HG02759 (cell line): ENCODE results near the gene PPL.
"Not testable (repeated sequence)": the region's sequence is repeated elsewhere in the genome, so short reads cannot be mapped to it uniquely, and the experiment has no call there.

Experiments
- ATAC-seq: cut with Tn5 transposase; IDR thresholded peaks from one replicate; pipeline ENCODE4 v1.9.1; 2021; ENCODE audit warnings: mild to moderate bottlenecking, moderate library complexity; ENCODE audit not compliant: unreplicated experiment

Gene PPL

DNA sequence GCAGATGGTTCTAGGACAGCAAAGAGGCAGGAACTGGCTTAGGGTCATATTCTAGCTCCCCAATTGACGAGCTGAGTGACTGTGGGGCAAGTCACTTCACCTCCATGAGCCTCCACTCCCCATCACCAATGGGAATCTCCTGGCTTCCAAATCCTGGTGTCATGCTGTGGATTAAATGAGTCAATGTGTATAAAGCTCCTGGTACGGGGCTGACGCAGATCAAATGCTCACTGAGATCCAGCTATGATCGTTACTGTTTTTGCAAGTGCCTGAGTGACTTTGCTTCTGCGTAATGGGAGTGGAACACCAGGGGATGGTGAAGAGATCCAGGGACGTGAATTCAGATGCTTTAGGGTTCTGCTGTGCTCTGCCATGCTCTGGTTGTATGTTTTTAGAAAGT is 23.6 kb upstream of the PPL start:
- no peak for ATAC-seq

DNA sequence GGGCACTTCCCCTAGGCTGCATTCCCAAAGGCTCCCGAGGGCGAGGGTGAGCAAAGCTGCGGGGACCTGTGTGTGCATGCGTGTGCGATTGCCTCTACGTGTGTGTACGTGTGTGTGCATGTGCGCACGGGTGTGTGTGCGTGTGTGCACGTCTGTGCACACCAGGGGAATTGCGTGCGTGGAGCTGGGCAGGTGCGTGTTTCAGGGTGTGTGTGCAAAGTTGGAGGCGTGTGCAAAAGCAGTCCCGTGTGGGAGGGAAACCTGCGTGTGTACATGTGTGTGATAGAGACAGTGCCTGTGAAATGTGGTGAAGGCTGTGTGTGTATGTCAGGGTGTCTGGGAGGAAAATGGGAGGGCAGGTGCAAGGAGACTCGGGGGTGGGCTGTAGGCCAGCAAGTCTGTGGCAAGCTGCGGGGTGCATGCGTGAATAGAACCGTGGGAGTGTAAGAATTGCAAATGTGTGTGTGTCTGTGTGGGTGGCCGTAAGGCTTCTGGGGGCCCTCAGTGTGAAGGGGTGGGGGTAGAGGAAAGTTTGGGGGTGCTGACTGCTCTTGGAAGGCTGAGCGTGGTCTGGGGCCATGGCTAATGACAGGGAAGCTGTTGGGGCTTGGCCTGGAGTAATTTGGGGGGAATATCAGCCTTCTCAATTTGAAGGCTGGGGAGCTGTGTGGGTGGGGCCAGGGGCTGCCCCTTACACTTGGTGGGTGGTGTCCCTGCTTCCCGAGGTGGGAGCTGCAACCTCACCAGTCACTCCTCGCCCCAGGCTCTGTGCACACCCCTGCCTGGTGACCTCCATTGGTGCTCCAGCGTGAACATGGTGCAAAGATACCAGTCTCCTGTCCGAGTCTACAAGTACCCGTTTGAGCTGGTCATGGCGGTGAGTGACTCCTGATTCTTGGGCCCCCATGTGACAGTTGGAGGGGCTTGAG is 21.8 kb upstream of the PPL start:
- ATAC-seq: peak; percentile 10

DNA sequence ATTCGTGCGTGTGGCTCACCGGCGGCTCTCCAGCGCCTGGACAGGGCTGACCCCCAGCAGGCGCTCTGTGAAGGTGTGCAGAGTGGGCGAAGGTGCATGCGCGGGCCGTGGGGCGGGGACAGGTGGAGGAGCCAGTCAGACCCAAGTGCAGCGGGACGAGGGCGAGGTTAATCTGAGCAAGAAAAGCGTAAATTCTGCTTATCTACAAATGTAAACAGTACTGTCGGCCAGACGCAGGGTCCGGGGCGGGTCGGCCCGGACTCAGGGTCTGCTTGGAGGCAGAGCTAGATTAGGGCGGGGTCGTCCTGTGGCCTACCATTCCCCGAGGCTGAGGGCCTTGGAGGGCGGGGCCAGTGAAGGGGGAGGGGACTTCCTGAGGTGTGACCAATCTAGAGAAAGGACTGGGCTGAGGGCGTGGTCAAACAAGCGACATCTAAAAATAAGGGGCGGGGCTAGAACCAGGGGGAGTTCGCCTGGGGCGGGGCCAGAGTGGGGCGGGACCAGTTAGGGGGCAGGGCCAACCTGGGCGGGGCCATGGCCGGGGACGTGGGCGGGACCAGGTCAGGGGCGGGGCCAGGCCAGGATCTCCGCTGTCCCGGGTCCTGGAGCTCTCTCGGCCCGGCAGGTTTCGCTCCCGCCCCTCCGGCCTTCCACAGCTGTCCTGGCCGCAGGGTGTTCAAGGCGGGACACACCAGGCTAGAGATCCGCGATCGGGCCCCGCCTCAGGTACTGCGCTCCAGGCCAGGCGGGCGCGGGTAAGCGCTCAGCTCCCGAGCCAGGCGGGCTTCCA is 21.0 kb upstream of the PPL start, which contains the start of gene SEC14L5:
SEC14L5 (plus strand) TSS at position 611 of the 790 bp plus-strand sequence. CDS start 994 bp downstream, outside the sequence.
- ATAC-seq: peak; percentile 77

DNA sequence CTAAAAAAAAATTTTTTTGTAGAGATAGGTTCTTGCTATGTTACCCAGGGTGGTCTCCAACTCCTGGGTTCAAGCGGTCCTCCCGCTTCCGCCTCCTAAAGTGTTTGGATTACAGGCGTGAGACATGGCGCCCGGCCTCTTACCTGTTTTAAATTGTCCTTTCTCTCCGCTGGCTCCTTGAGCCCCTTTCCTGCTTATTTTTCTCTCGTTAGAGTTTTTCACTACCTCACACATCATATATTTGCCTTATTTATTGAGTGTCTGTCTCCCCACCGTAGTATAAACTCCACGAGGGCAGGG is 20.4 kb upstream of the PPL start:
- no peak for ATAC-seq

DNA sequence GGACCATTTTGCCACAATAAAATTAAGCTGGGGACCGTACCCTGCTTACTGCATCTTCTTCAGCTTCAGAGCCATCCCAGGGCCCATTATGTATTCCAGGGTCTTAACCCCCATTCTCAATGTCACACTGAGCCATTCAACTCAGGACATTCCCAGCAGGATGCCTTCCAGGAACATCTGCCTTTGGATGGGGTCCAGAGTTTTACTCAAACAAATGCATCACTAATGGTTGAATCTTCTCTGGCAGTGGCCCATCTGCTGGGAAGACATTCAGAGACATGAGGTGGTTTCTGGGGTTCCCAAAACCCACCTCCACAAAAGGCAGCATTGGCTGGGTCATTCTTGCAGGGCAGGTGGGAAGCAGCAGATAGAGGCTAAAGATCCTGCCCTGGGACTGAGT is 17.8 kb upstream of the PPL start:
- ATAC-seq: no peak

DNA sequence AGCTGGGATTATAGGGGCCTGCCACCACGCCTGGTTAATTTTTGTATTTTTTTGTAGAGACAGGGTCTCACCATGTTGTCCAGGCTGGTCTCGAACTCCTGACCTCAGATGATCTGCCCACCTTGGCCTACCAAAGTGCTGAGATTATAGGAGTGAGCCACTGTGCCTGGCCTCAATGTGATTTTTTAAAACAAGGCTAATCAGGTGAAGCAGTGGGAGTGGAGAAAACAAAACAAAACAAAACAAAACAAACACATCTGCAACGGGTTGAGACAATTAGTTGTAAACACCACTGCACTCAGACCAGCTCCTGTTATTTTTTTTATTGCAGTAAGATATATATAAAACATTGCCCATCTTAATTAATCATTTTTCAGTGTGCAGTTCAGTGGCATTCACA is 14.6 kb upstream of the PPL start:
- not testable (repeated sequence) for ATAC-seq

DNA sequence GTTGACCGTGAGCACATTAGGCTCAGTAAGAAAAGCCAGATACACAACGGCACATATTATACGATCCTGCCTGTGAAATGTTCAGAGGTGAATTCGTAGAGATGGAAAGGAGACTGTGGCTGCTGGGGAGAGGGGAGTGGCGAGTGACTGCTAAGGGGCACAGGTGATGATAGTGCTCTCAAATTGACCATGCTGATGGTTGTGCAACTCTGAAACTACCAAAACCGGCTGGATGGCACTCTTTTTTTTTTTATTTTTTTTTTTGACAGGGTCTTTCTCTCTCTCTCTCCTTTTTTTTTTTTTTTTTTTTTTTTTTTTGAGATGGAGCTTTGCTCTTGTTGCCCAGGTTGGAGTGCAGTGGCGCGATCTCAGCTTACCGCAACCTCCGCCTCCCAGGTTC is 13.0 kb upstream of the PPL start:
- ATAC-seq: no peak

DNA sequence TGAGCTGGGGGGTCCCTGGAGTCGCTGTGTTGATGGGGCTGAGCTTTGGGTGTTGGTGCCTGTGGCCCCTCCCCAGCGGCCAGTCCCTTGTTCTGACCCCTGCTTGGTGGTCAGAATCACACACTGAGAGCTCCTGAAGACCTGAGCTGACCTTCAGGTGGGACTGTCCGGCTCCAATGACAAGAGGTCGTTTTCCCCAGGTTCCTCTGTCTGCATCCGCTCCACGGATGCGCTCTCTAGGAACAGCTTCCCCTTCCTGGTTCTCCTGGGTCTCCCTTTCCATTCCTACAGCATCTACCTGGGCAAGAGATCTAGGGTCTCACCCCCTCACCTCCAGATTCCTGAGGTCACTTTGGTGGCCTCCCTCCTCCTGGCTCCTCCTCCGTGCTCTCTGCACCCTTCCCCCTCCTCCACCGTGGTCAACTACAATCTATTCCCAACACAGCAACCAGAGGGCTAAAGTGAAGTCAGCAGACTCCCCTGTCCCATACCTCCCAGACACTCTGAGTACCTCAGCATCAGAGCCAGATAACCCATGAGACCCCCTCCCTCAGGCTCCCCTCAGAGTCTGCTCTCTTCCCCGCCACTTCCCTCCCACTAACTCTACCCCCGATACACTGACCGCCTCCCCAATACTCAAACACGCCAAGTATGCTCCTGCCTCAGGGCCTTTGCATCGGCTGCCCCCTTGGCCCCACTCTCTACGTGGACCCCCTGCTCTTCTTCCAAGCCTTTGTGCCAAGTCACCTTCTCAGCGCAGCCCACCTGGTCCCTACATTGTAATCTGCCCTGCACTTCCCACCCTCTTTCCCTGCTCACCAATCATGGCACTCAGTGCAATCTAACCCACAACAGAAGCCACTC is 12.2 kb upstream of the PPL start:
- ATAC-seq: no peak

DNA sequence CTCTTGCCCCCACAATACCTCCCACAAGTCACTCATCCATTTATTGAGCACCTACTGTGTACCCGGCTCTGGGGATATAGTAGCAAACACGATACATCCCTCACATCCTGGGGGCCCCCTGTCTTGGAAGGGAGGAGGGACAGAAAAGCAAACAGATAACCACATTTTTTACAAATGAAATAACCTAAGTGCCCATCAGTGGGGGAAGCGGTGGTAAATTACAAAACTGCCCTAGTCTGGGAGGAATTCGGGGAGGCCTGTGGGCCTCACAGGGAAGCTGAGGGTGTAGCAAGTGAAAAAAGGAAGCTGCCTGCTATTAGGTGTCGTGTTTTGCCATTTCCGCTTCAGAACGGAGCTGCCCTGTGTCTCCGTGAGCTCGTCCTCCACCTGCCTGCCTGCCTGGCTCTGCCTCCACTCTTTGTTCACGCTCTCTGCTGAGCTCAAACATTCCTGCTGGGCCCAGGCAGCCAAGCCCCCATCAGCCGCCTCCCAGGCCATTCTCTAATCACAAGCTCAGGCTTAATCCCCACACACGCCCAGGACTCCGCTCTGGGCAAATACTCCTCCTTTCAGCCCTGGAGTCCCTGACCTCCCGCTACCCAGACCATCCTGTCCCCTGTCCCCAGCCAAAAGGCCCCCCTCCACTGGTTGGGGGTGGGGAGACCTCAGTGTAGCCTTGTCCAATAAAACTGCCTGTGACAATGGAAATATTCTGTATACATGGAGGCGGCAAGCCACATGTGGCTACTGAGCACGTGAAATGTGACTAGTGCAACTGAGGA is 11.0 kb upstream of the PPL start:
- ATAC-seq: no peak

DNA sequence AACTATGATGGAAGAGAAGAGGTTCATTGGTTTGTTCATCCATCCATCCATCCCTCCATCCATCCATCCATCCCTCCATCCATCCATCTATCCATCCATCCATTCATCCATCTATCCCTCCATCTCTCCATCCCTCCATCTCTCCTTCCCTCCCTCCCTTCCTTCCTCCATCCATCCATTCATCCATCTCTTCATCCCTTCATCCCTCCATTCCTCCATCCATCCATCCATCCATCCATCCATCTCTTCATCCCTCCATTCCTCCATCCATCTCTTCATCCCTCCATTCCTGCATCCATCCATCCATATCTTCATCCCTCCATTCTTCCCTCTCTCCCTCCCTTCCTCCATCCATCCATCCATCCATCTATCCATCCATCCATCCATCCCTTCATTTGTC is 10.0 kb upstream of the PPL start:
- no peak for ATAC-seq

DNA sequence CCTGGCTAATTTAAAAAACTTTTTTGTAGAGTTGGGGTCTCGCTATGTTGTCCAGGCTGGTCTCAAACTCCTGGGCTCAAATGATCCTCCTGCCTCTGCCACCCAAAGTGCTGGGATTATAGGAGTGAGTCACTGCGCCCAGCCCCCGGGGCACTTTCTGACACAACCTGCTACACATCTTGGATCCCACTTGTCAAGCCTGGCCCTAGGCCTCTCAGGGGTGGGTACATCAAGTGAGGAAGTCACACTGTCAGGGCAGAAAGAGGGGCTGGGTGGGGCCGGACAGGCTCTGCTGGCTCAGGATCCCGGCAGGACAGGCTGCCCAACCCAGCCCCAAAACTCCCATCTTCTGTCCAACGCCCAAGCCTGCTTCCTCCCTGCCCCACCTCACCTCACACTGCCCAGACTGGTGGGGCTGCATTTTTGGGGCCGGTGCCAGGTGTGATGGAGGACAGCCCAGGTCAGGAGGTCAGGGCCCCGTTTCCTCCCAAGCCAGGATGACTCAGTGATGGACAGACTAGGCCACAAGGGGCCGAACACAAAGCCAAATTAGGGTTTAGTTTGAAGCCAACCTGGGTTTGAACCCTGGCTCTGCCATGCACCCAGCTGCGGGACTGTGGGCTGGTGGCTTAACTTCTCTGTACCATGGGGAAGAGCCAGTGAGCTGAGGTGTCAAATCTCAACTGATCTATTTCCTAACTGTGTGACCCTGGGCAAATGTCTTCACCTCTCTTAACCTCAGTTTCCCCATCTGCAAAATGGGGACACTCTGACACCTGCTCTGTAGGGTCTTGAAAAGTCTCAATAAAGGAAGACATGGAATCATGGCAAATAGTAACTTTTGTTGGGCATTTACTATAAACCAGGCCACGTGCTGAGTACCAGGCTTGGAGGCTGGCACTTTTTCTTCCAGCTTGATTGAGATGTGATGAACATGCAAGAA is 8.9 kb upstream of the PPL start:
- ATAC-seq: no peak

DNA sequence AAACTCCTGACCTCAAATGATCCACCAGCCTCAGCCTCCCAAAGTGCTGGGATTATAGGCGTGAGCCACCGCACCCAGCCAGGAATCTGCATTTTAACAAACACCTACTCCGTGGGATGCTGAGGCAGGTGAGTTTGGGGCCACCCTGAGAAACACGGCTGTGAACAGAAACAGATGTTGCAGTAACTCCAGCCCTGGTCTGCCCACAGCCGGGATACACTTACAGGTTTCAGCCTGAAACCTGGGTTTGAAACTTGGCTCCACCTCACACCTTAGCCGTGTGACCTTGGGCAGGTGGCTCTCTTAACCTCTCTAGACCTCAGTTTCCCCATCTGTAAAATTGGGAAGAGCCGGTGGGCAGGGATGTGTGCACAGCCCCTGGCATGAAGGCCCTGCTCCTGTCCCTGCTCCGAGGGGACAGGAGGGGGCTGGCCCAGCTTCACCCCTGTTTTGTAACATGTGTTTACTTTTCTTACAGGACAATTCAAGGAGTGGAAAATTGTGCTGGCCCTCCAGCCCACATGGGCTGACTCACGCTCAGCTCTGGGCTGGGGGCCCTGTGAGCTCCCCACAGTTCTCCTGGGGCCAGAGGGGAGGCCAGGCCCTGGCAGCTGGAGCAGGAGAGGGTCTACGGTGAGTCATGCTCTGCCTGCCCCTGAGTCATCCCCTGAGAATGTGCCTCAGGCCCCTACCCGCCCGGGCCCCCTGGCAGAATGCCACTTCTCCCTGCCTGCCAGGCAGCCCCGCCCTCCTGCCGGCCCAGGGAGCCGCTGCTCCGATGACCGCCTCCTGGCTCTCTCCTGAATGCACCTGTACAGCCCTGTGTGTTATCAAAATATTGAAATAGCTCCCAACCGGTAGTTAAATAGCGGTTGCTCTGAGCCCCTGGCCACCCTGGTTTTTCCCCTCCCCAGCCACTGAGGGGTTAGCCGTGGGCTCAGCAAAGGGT is 7.7 kb upstream of the PPL start:
- ATAC-seq: no peak

DNA sequence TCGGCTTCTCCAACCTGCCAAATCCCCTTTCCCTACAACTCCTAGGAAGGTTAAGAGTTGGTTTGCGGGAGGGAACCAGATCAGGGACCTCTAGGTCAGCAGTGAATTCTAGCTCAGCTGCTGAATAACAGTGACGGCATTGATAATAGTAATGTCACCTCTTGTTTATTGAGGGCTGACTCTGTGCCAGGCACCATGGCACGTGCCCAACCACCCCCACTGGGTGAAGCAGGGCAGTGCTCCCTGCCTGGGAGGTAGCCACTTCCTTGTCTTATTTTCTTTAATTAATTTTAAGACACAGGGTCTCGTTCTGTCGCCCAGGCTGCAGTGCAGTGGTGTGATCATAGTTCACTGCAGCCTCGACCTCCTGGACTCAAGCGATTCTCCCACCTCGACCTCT is 5.5 kb upstream of the PPL start:
- no peak for ATAC-seq

DNA sequence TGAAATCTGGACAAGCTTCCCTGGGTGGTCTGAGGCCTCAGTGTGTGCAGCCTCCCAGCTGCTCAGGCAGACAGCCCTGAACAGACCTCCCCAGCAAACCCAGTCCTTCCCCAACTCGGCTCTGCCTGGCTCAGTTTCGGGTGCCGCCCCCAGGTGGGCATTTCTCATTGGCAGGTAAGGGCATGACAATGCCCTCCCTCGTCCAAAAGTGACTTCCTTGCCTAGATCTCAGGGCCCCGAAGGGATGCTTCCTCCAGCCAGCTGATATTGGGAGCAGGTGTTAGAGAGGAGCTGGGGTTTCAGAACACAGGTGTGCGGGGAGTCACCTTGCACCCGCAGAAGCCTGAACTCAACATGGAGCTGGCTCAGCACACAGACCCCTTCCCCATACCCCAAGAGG is 3.8 kb upstream of the PPL start:
- no peak for ATAC-seq

DNA sequence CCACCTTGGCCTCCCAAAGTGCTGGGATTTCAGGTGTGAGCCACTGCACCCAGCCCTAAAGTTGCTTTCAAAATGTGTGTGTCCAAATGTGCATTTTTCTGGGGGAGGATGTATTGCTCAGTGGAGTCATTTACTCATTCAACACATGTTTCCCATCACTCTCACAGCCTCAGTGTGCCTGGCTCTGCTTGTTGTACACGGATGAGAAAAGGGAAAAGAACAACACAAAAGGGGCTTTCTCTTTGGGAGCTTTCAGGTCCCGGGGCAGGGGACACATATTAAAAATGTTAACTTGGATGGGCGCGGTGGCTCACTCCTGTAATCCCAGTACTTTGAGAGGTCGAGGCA is 1.7 kb upstream of the PPL start:
- ATAC-seq: no peak

DNA sequence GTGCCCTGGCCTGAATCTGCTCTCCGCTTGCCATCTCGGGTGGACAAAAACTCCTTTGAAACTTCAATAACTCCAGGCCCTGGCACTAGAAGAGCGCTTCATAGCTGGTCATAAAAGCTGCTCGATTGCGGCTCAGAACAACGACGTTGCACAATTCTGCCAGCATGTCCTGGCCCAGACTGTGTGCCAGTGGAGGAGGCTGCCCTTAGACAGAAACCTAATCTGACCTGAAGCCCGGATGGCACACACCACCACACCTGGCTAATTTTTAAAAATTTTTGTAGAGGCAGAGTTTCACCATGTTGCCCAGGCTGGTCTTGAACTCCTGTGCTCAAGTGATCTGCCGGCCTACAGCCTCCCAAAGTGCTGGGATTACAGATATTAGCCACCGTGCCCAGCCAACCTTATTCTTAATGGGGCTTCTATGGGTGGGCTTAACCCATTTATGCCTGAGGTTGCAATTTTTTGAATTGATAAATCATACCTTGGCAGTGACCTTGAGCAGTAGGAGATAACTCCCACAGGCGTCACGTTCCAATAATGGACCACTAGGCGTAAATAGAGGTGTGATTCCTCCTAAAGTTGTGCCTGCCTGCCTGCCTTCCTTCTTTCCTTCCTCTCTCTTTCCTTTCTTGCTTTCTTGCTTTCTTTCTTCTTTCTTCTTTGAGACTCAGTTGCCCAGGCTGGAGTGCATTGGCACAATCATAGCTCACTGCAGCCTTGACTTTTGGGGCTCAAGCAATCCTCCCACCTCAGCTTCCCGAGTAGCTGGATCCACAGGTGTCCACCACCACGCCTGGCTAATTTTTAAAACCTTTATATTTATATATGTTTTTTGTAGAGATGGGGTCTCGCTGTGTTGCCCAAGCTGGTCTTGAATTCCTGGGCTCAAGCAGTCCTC is 1.1 kb upstream of the PPL start:
- no peak for ATAC-seq
